H9 (cell line): ENCODE data around the gene COX7A2L. TPM values are rescaled to one million over a fixed set of nuclear protein-coding genes. Genes with fewer than 3 reads are reported as not detected.

Experiments used
- DNase-seq: peaks from one replicate; pipeline ENCODE4 v3.0.0-alpha.2; 2017
- H2AFZ ChIP-seq: one replicate; pipeline ENCODE4 v1.6.1; 2013; ENCODE audit warnings: mild to moderate bottlenecking, low read length, control low read depth, moderate library complexity
- H2AK5ac ChIP-seq: 2 replicates; pipeline ENCODE4 v1.6.1; 2013; ENCODE audit warnings: low read length, control low read depth, mixed read lengths; ENCODE audit not compliant: insufficient read length
- H2BK120ac ChIP-seq: one replicate; pipeline ENCODE4 v1.6.1; 2013; ENCODE audit warnings: low read depth, mild to moderate bottlenecking, low read length, control low read depth, inconsistent platforms; ENCODE audit not compliant: poor library complexity, severe bottlenecking
- H2BK12ac ChIP-seq: 2 replicates; pipeline ENCODE4 v1.6.1; 2013; ENCODE audit warnings: low read length, control low read depth, mixed read lengths, low read depth; ENCODE audit not compliant: insufficient read length
- H2BK15ac ChIP-seq: 2 replicates; pipeline ENCODE4 v1.6.1; 2013; ENCODE audit warnings: low read depth, low read length, control low read depth
- H2BK20ac ChIP-seq: one replicate; pipeline ENCODE4 v1.6.1; 2013; ENCODE audit warnings: low read depth, mild to moderate bottlenecking, low read length, control low read depth, inconsistent platforms; ENCODE audit not compliant: poor library complexity, severe bottlenecking
- H2BK5ac ChIP-seq: 2 replicates; pipeline ENCODE4 v1.6.1; 2013; ENCODE audit warnings: low read length, control low read depth, mixed read lengths; ENCODE audit not compliant: insufficient read length
- H3K14ac ChIP-seq: 2 replicates; pipeline ENCODE4 v1.6.1; 2013; ENCODE audit warnings: low read length, control low read depth; ENCODE audit not compliant: insufficient read depth
- H3K18ac ChIP-seq: 2 replicates; pipeline ENCODE4 v1.6.1; 2013; ENCODE audit warnings: low read depth, mild to moderate bottlenecking, mixed read lengths, low read length, control low read depth; ENCODE audit not compliant: insufficient read length
- H3K23ac ChIP-seq: 2 replicates; pipeline ENCODE4 v1.6.1; 2013; ENCODE audit warnings: low read length, control low read depth, mixed read lengths, low read depth; ENCODE audit not compliant: insufficient read length
- H3K23me2 ChIP-seq: 2 replicates; pipeline ENCODE4 v1.6.1; 2013; ENCODE audit warnings: low read depth, mild to moderate bottlenecking, mixed read lengths, low read length, control low read depth; ENCODE audit not compliant: insufficient read length, poor library complexity, severe bottlenecking
- H3K27ac ChIP-seq: 2 replicates; pipeline ENCODE4 v1.5.1; 2013; ENCODE audit warnings: low read length, control low read depth, mixed read lengths, low read depth; ENCODE audit not compliant: insufficient read length
- H3K27me3 ChIP-seq: 2 replicates; pipeline ENCODE4 v1.6.1; 2013; ENCODE audit warnings: low read length, control low read depth, inconsistent platforms; ENCODE audit not compliant: insufficient read depth
- H3K4ac ChIP-seq: 2 replicates; pipeline ENCODE4 v1.6.1; 2013; ENCODE audit warnings: low read depth, mild to moderate bottlenecking, control low read depth, inconsistent platforms, low read length, moderate library complexity
- H3K4me1 ChIP-seq: 2 replicates; pipeline ENCODE4 v1.6.1; 2013; ENCODE audit warnings: low read length, control low read depth, inconsistent platforms; ENCODE audit not compliant: insufficient read depth
- H3K4me2 ChIP-seq: 2 replicates; pipeline ENCODE4 v1.6.1; 2013; ENCODE audit warnings: low read length, control low read depth, mixed read lengths; ENCODE audit not compliant: insufficient read length, insufficient read depth
- H3K56ac ChIP-seq: 2 replicates; pipeline ENCODE4 v1.6.1; 2013; ENCODE audit warnings: low read depth, mild to moderate bottlenecking, mixed read lengths, low read length, control low read depth; ENCODE audit not compliant: insufficient read length
- H3K79me1 ChIP-seq: 2 replicates; pipeline ENCODE4 v1.6.1; 2013; ENCODE audit warnings: low read depth, mild to moderate bottlenecking, moderate library complexity, low read length, control low read depth, inconsistent platforms; ENCODE audit not compliant: insufficient read depth, poor library complexity, severe bottlenecking
- H3K79me2 ChIP-seq: 2 replicates; pipeline ENCODE4 v1.6.1; 2013; ENCODE audit warnings: low read length, control low read depth, inconsistent platforms; ENCODE audit not compliant: insufficient read depth
- H3K9ac ChIP-seq: 2 replicates; pipeline ENCODE4 v1.6.1; 2013; ENCODE audit warnings: low read length, control low read depth, mixed read lengths; ENCODE audit not compliant: insufficient read length; ENCODE audit errors: extremely low read depth
- H3K9me3 ChIP-seq: one replicate; pipeline ENCODE4 v1.6.1; 2013; ENCODE audit warnings: low read depth, low read length, inconsistent platforms; ENCODE audit not compliant: control insufficient read depth
- H3T11ph ChIP-seq: one replicate; pipeline ENCODE4 v1.6.1; 2013; ENCODE audit warnings: mild to moderate bottlenecking, low read length, control low read depth, inconsistent platforms
- H4K20me1 ChIP-seq: one replicate; pipeline ENCODE4 v1.6.1; 2013; ENCODE audit not compliant: control insufficient read depth, insufficient read length, insufficient read depth
- H4K5ac ChIP-seq: 2 replicates; pipeline ENCODE4 v1.6.1; 2013; ENCODE audit warnings: low read depth, mild to moderate bottlenecking, mixed read lengths, low read length, control low read depth; ENCODE audit not compliant: insufficient read length
- H4K8ac ChIP-seq: replicated peaks from 2 replicates; pipeline ENCODE4 v1.6.1; 2013; ENCODE audit warnings: low read length, control low read depth, mixed read lengths, low read depth; ENCODE audit not compliant: insufficient read length
- H4K91ac ChIP-seq: 2 replicates; pipeline ENCODE4 v1.6.1; 2013; ENCODE audit warnings: low read depth, mild to moderate bottlenecking, moderate library complexity, mixed read lengths, low read length, control low read depth; ENCODE audit not compliant: insufficient read length
- H3K27ac Mint-ChIP-seq, 3 experiments: 2 replicates in 2 of 3; 3 replicates in 1 of 3; pipeline ENCODE4 v1.8.0; 2020 to 2021; ENCODE audit warnings: mixed read lengths in 3 of 3, mild to moderate bottlenecking in 1 of 3, moderate library complexity in 1 of 3
- H3K27me3 Mint-ChIP-seq: 2 replicates; pipeline ENCODE4 v1.8.0; 2021; ENCODE audit warnings: low read depth, mild to moderate bottlenecking, moderate library complexity, mixed read lengths
- H3K36me3 Mint-ChIP-seq, 3 experiments: 2 replicates in 2 of 3; 3 replicates in 1 of 3; pipeline ENCODE4 v1.8.0; 2020 to 2021; ENCODE audit warnings: low read depth in 3 of 3, mixed read lengths in 3 of 3; ENCODE audit not compliant: insufficient read depth in 1 of 3
- H3K4me1 Mint-ChIP-seq, 2 experiments: 2 replicates each; pipeline ENCODE4 v1.8.0; 2020; ENCODE audit warnings: mixed read lengths in 2 of 2
- H3K4me3 Mint-ChIP-seq, 2 experiments: 2 replicates in 1 of 2; 3 replicates in 1 of 2; pipeline ENCODE4 v1.8.0; 2020 to 2021; ENCODE audit warnings: mild to moderate bottlenecking in 2 of 2, mixed read lengths in 2 of 2, moderate library complexity in 1 of 2
- H3K9me3 Mint-ChIP-seq, 2 experiments: 2 replicates in 1 of 2; 3 replicates in 1 of 2; pipeline ENCODE4 v1.8.0; 2020; ENCODE audit warnings: mild to moderate bottlenecking in 2 of 2, mixed read lengths in 2 of 2, moderate library complexity in 1 of 2
- WGBS: extraction: QIAGEN DNeasy Blood & Tissue Kit; methylation state at CpG from one replicate; pipeline ENCODE4 v1.1.7; 2013; ENCODE audit warnings: missing lambda C conversion rate, low lambda C conversion rate, mixed read lengths; ENCODE audit not compliant: insufficient read length; ENCODE audit errors: extremely low coverage; 5-methylcytosine and 5-hydroxymethylcytosine counted together
- total RNA-seq: library from RNA; stranded (reverse); gene quantifications from 2 replicates; pipeline ENCODE4 v1.2.1, GENCODE V29; 2021
- TF ChIP-seq, protein P1 (sequence below): fragments of 200-600 bp; sonication (generic); conservative IDR thresholded peaks from 3 replicates; pipeline ENCODE4 v1.8.0; 2021; ENCODE audit warnings: antibody characterized with exemption, mild to moderate bottlenecking

COX7A2L gene
- total RNA-seq, 1 experiment from 2014 or later, result 102 TPM

DNA sequence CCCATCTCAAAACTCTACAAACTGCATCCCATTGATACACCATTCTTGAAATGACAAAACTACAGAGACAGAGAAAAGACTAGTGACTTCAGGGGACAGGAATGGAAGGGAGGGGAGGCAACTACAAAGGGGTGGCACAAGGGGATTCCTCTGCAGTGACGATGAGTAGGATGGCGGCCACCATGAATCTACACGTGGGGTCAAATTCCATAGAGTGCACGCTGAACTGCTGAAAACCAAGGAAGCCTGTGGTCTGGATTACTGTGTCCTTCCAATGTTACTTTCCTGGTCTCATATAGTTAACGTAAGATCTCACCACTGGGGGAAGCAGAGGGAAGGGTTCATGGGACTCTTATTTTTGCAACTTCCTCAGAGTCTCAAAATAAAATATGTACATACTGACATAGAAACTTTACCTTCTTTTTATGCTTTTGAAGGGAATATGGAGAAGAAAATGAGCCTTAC is 23.6 kb downstream of the COX7A2L start:
- no peak overlapping the region for H3K9ac ChIP-seq
- TF ChIP-seq, protein P1, sequence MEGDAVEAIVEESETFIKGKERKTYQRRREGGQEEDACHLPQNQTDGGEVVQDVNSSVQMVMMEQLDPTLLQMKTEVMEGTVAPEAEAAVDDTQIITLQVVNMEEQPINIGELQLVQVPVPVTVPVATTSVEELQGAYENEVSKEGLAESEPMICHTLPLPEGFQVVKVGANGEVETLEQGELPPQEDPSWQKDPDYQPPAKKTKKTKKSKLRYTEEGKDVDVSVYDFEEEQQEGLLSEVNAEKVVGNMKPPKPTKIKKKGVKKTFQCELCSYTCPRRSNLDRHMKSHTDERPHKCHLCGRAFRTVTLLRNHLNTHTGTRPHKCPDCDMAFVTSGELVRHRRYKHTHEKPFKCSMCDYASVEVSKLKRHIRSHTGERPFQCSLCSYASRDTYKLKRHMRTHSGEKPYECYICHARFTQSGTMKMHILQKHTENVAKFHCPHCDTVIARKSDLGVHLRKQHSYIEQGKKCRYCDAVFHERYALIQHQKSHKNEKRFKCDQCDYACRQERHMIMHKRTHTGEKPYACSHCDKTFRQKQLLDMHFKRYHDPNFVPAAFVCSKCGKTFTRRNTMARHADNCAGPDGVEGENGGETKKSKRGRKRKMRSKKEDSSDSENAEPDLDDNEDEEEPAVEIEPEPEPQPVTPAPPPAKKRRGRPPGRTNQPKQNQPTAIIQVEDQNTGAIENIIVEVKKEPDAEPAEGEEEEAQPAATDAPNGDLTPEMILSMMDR, result peak; percentile 47; the same call in 2 of the 3 replicates
- H3K18ac ChIP-seq, result no peak overlapping the region
- no peak overlapping the region for H3K4me2 ChIP-seq
- no peaks in the 10 kb centered on the region for H3K27me3 ChIP-seq
- H3K9me3 ChIP-seq, result no peaks in the 10 kb centered on the region
- H3K14ac ChIP-seq, result no peak overlapping the region
- H3K23ac ChIP-seq, result no peak overlapping the region
- no peak overlapping the region for H2BK5ac ChIP-seq
- Mint-ChIP-seq H3K27ac (no peak overlapping the region), H3K4me1 (peaks cover 7 to 13% of the 10 kb centered on the region in 2 experiments; a peak in 3 of 4 replicates), H3K4me3 (no peak overlapping the region), H3K27me3 (no peaks in the 10 kb centered on the region; the same call in 1 of the 2 replicates), H3K36me3 (peaks cover 18 to 36% (median 32%) of the 10 kb centered on the region in 3 experiments; a peak in 6 of 7 replicates), H3K9me3 (no peaks in the 10 kb centered on the region)
- no peak overlapping the region for H2AFZ ChIP-seq
- H3K79me1 ChIP-seq, result no peaks in the 10 kb centered on the region
- H3K4me1 ChIP-seq, result no peaks in the 10 kb centered on the region
- no peak for DNase-seq
- H2BK15ac ChIP-seq, result no peak overlapping the region
- no peaks in the 10 kb centered on the region for H3K79me2 ChIP-seq
- WGBS, result no CpG with 5 or more reads among the region's 5 CpGs
- H2BK12ac ChIP-seq, result no peak overlapping the region
- no peak overlapping the region for H2BK120ac ChIP-seq
- no peaks in the 10 kb centered on the region for H4K20me1 ChIP-seq
- no peak overlapping the region for H4K91ac ChIP-seq
- no peak overlapping the region for H3K56ac ChIP-seq
- H2BK20ac ChIP-seq, result no peak overlapping the region
- H2AK5ac ChIP-seq, result no peak overlapping the region
- no peak overlapping the region for H4K5ac ChIP-seq
- no peak overlapping the region for H3T11ph ChIP-seq
- H3K23me2 ChIP-seq, result no peaks in the 10 kb centered on the region
- no peak overlapping the region for H3K27ac ChIP-seq
- no peak overlapping the region for H4K8ac ChIP-seq
- H3K4ac ChIP-seq, result no peak overlapping the region
